Progenitor cell of endocrine pancreas (in vitro differentiated cells): ENCODE data around the gene PJA1. TPM values are rescaled to one million over a fixed set of nuclear protein-coding genes. Genes with fewer than 3 reads are reported as not detected.

ENCODE experiments used
- DNase-seq: peaks from one replicate; pipeline ENCODE4 v3.0.0; 2021; ENCODE audit warnings: low spot score; ENCODE audit not compliant: unreplicated experiment
- H3K27ac Mint-ChIP-seq: 2 replicates; pipeline ENCODE4 v1.8.0; 2021; ENCODE audit warnings: mild to moderate bottlenecking, moderate library complexity, mixed read lengths
- H3K27me3 Mint-ChIP-seq: 2 replicates; pipeline ENCODE4 v1.8.0; 2021; ENCODE audit warnings: mixed read lengths
- H3K36me3 Mint-ChIP-seq: 2 replicates; pipeline ENCODE4 v1.8.0; 2022; ENCODE audit warnings: mixed read lengths; ENCODE audit not compliant: insufficient read depth
- H3K4me1 Mint-ChIP-seq: 2 replicates; pipeline ENCODE4 v1.8.0; 2021; ENCODE audit warnings: low read depth, mixed read lengths
- H3K4me3 Mint-ChIP-seq: 2 replicates; pipeline ENCODE4 v1.8.0; 2021; ENCODE audit warnings: low read depth, mild to moderate bottlenecking, moderate library complexity, mixed read lengths
- H3K9me3 Mint-ChIP-seq: 2 replicates; pipeline ENCODE4 v1.8.0; 2021; ENCODE audit warnings: low read depth, mixed read lengths
- total RNA-seq: library from RNA; stranded (reverse); gene quantifications from 2 replicates; pipeline ENCODE4 v1.2.1, GENCODE V29; 2021
- TF ChIP-seq, protein P1 (sequence below): fragments of 200-600 bp; sonication (generic); IDR thresholded peaks from one replicate; pipeline ENCODE4 v1.5.0; 2021; ENCODE audit warnings: antibody characterized with exemption, mild to moderate bottlenecking; ENCODE audit not compliant: unreplicated experiment

The PJA1 gene
- total RNA-seq, 1 donor from 2014 or later, result 35.7 TPM

DNA sequence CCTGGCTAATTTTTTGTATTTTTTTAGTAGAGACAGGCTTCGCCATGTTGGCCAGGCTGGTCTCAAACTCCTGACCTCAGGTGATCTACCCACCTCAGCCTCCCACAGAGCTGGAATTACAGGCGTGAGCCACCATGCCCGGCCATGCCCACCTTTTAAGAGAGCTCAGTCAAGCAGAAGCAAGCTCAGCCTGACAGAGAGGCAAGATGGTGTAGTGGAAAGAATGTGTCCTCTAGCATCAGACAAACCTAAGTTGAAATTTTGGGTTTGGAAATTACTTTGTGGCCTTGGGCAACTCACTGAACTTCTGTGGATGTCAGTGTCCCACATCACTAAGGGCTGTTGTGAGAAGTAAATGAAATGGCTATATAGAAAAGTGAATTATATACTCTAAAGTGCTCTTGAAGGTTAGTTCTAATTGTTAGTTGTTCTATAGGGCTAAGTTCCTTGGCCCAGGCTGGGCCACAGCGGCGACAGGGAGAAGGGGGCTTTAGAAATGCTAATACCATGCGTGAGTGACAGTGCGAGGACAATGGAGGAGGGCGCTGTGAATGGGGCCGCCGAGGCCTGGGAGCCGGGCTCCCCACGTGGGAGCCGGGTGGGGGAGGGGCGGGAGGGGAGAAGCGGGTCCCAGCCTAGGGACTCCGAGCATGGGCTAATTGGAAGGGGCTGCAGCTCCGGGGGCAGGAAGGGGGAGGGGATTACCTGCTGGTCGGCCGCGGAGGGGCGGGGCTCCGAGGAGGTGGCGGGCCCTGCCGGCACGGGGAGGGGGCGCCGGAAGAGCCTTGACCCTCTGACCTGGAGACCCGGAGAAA is 15.6 kb downstream of the PJA1 start:
- DNase-seq, result no peak
- peaks cover 8% of the 10 kb centered on the region for H3K9me3 Mint-ChIP-seq
- no peaks in the 10 kb centered on the region for H3K27me3 Mint-ChIP-seq
- peak overlapping the region; percentile 94 for H3K27ac Mint-ChIP-seq
- H3K4me1 Mint-ChIP-seq, result peaks cover 12% of the 10 kb centered on the region
- H3K36me3 Mint-ChIP-seq, result no peaks in the 10 kb centered on the region
- TF ChIP-seq, protein P1, sequence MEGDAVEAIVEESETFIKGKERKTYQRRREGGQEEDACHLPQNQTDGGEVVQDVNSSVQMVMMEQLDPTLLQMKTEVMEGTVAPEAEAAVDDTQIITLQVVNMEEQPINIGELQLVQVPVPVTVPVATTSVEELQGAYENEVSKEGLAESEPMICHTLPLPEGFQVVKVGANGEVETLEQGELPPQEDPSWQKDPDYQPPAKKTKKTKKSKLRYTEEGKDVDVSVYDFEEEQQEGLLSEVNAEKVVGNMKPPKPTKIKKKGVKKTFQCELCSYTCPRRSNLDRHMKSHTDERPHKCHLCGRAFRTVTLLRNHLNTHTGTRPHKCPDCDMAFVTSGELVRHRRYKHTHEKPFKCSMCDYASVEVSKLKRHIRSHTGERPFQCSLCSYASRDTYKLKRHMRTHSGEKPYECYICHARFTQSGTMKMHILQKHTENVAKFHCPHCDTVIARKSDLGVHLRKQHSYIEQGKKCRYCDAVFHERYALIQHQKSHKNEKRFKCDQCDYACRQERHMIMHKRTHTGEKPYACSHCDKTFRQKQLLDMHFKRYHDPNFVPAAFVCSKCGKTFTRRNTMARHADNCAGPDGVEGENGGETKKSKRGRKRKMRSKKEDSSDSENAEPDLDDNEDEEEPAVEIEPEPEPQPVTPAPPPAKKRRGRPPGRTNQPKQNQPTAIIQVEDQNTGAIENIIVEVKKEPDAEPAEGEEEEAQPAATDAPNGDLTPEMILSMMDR, result no peak
- no peak overlapping the region for H3K4me3 Mint-ChIP-seq

GRCh38 chrX:69148946-69149345 is 16.3 kb downstream of the PJA1 start:
- no peak for DNase-seq
- TF ChIP-seq, protein P1, result no peak
- peak overlapping the region; percentile 49 for H3K27ac Mint-ChIP-seq
- H3K36me3 Mint-ChIP-seq, result no peaks in the 10 kb centered on the region
- no peaks in the 10 kb centered on the region for H3K27me3 Mint-ChIP-seq
- no peak overlapping the region for H3K4me3 Mint-ChIP-seq
- peaks cover 8% of the 10 kb centered on the region for H3K9me3 Mint-ChIP-seq
- H3K4me1 Mint-ChIP-seq, result peaks cover 20% of the 10 kb centered on the region

- TF ChIP-seq, protein P1, result no peak
- Mint-ChIP-seq H3K27me3 (no peaks in the 10 kb centered on the region), H3K27ac (no peak overlapping the region), H3K4me3 (no peak overlapping the region), H3K9me3 (peaks cover 8% of the 10 kb centered on the region), H3K36me3 (no peaks in the 10 kb centered on the region), H3K4me1 (peaks cover 30% of the 10 kb centered on the region)
- DNase-seq, result no peak
Observed at GRCh38 chrX:69146739-69147138, 18.5 kb downstream of the PJA1 start.

GRCh38 chrX:69145714-69146113 is 19.5 kb downstream of the PJA1 start:
- TF ChIP-seq, protein P1, result no peak
- Mint-ChIP-seq H3K9me3 (peaks cover 4% of the 10 kb centered on the region), H3K27me3 (no peaks in the 10 kb centered on the region), H3K4me1 (peaks cover 26% of the 10 kb centered on the region), H3K36me3 (no peaks in the 10 kb centered on the region), H3K4me3 (no peak overlapping the region), H3K27ac (no peak overlapping the region)
- no peak for DNase-seq

- DNase-seq, result no peak
- peak overlapping the region; percentile 90 for H3K27ac Mint-ChIP-seq
- peak overlapping the region; percentile 42 for H3K4me3 Mint-ChIP-seq
- no peaks in the 10 kb centered on the region for H3K27me3 Mint-ChIP-seq
- peaks cover 24% of the 10 kb centered on the region for H3K4me1 Mint-ChIP-seq
- H3K9me3 Mint-ChIP-seq, result peaks cover 4% of the 10 kb centered on the region
- no peaks in the 10 kb centered on the region for H3K36me3 Mint-ChIP-seq
- TF ChIP-seq, protein P1, result no peak
Observed at GRCh38 chrX:69144838-69145680, 20.2 kb downstream of the PJA1 start.
